OCI-LY1 (cell line): ENCODE measurements around the gene LCN2.

Source experiments
- H2AFZ ChIP-seq: fragments of 200-600 bp; sonication (generic), shearing (Covaris generic); 2 replicates; pipeline ENCODE4 v1.6.0; 2014; ENCODE audit warnings: antibody characterized with exemption, mild to moderate bottlenecking, low read length
- H3F3A ChIP-seq: fragments of 200-600 bp; sonication (generic), shearing (Covaris generic); 2 replicates; pipeline ENCODE4 v1.6.0; 2014; ENCODE audit warnings: mild to moderate bottlenecking, antibody characterized with exemption, low read length, moderate library complexity; ENCODE audit not compliant: insufficient read depth
- H3K27ac ChIP-seq: fragments of 200-600 bp; sonication (generic); 2 replicates; pipeline ENCODE4 v1.5.1; 2014; ENCODE audit warnings: low read length, mixed run types, mild to moderate bottlenecking, low read depth; ENCODE audit not compliant: poor library complexity, severe bottlenecking
- H3K27me3 ChIP-seq: fragments of 200-600 bp; sonication (generic); 2 replicates; pipeline ENCODE4 v1.6.0; 2014; ENCODE audit warnings: antibody characterized with exemption, mild to moderate bottlenecking, low read length, moderate library complexity; ENCODE audit not compliant: insufficient read depth
- H3K36me3 ChIP-seq: fragments of 200-600 bp; sonication (generic); 2 replicates; pipeline ENCODE4 v1.6.1; 2014; ENCODE audit warnings: mild to moderate bottlenecking, antibody characterized with exemption, low read length, moderate library complexity, mixed read lengths; ENCODE audit not compliant: insufficient read depth
- H3K4me1 ChIP-seq: fragments of 200-600 bp; sonication (generic); 2 replicates; pipeline ENCODE4 v1.5.1; 2014; ENCODE audit warnings: mild to moderate bottlenecking, low read length, moderate library complexity; ENCODE audit not compliant: insufficient read depth, severe bottlenecking
- H3K4me2 ChIP-seq: fragments of 200-600 bp; sonication (generic), shearing (Covaris generic); 2 replicates; pipeline ENCODE4 v1.6.1; 2014; ENCODE audit warnings: low read length
- H3K4me3 ChIP-seq: fragments of 200-600 bp; sonication (generic); 2 replicates; pipeline ENCODE4 v1.5.1; 2014; ENCODE audit warnings: low read length, low read depth, mild to moderate bottlenecking, mixed read lengths; ENCODE audit not compliant: poor library complexity, severe bottlenecking
- H3K79me2 ChIP-seq: fragments of 200-600 bp; shearing (Covaris generic); 2 replicates; pipeline ENCODE4 v1.6.1; 2016; ENCODE audit warnings: mixed run types, low read length, mixed read lengths; ENCODE audit not compliant: insufficient read depth
- H3K9ac ChIP-seq: fragments of 200-600 bp; sonication (generic), shearing (Covaris generic); 2 replicates; pipeline ENCODE4 v1.6.1; 2014; ENCODE audit warnings: mild to moderate bottlenecking, low read length, mixed read lengths
- H3K9me2 ChIP-seq: fragments of 200-600 bp; sonication (generic), shearing (Covaris generic); 2 replicates; pipeline ENCODE4 v1.6.1; 2014; ENCODE audit warnings: low read depth, mild to moderate bottlenecking, low read length, mixed read lengths
- H3K9me3 ChIP-seq: fragments of 200-600 bp; shearing (Covaris generic); 2 replicates; pipeline ENCODE4 v1.6.1; 2014; ENCODE audit warnings: low read length, mixed read lengths
- H4K20me1 ChIP-seq: fragments of 200-600 bp; sonication (generic), shearing (Covaris generic); 2 replicates; pipeline ENCODE4 v1.6.0; 2016; ENCODE audit warnings: mild to moderate bottlenecking, low read length; ENCODE audit not compliant: insufficient read depth
- EZH2 ChIP-seq: fragments of 200-600 bp; sonication (generic), shearing (Covaris generic); IDR thresholded peaks from 2 replicates; pipeline ENCODE4 v1.8.0; 2017; ENCODE audit warnings: borderline replicate concordance, mixed run types, mild to moderate bottlenecking, antibody characterized with exemption, low read length, moderate library complexity, mixed read lengths
- TF ChIP-seq, protein P1 (sequence below): fragments of 200-600 bp; sonication (generic), shearing (Covaris generic); IDR thresholded peaks from 2 replicates; pipeline ENCODE4 v1.5.1; 2017; ENCODE audit warnings: mild to moderate bottlenecking, antibody characterized with exemption, low read length, moderate library complexity, mixed read lengths

Gene LCN2

DNA sequence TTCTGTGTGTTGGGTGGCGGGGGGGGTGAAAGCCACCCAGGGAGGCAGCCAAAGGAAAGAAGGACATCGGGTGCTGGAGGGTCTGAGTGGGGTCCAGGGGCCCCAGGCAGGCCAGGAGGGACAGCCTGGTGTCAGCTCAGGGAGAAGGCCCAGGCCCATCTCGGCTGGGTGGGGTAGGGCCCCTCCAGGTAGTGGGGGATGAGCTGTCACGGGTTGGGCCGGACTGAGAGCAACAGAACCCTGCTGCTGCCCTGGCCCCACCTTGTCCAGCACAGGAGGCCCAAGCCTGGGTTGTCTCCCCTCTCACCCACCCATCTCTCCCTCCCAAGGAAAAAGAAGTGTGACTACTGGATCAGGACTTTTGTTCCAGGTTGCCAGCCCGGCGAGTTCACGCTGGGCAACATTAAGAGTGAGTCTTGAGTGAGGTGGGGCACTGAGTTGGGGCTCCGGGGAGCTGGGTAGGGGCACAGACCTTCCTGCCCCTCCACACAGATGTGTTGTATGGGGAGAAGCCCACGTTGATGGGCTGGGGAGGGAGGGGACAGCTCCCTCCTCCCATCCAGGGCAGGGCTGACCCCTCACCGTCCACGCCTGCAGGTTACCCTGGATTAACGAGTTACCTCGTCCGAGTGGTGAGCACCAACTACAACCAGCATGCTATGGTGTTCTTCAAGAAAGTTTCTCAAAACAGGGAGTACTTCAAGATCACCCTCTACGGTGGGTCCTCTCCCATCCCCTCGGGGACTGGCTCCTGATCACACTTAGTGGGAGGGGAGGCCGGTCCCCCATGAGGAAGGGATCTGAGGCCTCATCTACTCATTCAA is 2.3 kb downstream of the LCN2 start:
- no peak overlapping the region for H3K9ac ChIP-seq
- H3K4me3 ChIP-seq: no peak overlapping the region
- no peak overlapping the region for H3K4me2 ChIP-seq
- H3K9me3 ChIP-seq: no peaks in the 10 kb centered on the region
- TF ChIP-seq, protein P1, sequence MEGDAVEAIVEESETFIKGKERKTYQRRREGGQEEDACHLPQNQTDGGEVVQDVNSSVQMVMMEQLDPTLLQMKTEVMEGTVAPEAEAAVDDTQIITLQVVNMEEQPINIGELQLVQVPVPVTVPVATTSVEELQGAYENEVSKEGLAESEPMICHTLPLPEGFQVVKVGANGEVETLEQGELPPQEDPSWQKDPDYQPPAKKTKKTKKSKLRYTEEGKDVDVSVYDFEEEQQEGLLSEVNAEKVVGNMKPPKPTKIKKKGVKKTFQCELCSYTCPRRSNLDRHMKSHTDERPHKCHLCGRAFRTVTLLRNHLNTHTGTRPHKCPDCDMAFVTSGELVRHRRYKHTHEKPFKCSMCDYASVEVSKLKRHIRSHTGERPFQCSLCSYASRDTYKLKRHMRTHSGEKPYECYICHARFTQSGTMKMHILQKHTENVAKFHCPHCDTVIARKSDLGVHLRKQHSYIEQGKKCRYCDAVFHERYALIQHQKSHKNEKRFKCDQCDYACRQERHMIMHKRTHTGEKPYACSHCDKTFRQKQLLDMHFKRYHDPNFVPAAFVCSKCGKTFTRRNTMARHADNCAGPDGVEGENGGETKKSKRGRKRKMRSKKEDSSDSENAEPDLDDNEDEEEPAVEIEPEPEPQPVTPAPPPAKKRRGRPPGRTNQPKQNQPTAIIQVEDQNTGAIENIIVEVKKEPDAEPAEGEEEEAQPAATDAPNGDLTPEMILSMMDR: no peak
- no peak for TF ChIP-seq EZH2
- no peaks in the 10 kb centered on the region for H3K4me1 ChIP-seq
- no peak overlapping the region for H3K27ac ChIP-seq
- no peaks in the 10 kb centered on the region for H3F3A ChIP-seq
- H4K20me1 ChIP-seq: no peaks in the 10 kb centered on the region
- no peaks in the 10 kb centered on the region; the same call in 1 of the 2 replicates for H3K36me3 ChIP-seq
- peaks cover 8% of the 10 kb centered on the region; the same call in 1 of the 2 replicates for H3K27me3 ChIP-seq
- H3K79me2 ChIP-seq: no peaks in the 10 kb centered on the region
- H2AFZ ChIP-seq: no peak overlapping the region
- H3K9me2 ChIP-seq: no peaks in the 10 kb centered on the region

DNA sequence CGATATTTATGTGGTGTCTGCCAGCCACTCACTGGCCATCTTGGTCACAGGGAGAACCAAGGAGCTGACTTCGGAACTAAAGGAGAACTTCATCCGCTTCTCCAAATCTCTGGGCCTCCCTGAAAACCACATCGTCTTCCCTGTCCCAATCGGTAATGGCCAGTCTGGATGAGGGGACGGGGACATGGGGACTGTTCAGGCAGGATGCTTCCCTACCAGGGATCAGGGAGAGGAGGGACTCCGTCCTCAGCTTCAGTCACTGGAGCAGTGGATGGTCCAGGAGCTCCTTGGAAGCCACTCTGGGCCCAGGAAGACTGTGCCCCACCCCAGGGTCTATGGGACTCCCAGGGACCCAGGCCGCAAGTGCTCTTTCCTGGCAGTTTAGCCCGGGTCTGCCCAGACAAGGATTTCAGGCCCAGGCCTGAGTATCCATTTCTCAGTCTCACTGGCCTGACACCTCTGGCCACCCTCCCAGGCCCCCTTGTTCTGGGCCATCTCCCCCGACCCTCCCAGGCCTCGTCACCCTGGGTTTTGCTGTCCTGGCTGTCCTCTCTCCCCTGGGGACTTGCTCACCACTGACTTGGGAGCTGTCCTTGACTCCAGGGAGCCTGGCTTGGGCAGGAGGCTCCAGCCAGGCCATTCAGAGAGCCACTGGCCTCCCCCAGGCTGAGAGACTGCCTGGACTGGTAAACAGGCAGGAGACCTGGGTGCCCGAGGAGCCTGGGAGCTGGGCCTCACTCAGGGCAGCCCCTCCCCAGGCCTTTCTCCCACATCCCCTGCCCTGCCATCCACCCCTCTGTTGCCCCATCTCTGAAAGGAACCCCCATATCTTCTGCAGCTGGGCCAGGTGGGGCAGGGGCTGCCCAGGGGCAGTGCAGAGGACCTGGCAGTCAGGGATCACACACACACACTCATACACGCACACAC is 3.1 kb downstream of the LCN2 start:
- H3K4me3 ChIP-seq: no peak overlapping the region

More for the DNA sequence above, 3.1 kb downstream of the LCN2 start:
- Histone ChIP-seq H3K4me1 (no peaks in the 10 kb centered on the region), H3K4me2 (no peak overlapping the region), H3F3A (no peaks in the 10 kb centered on the region), H3K36me3 (no peaks in the 10 kb centered on the region; the same call in 1 of the 2 replicates), H3K9me3 (no peaks in the 10 kb centered on the region), H2AFZ (no peak overlapping the region), H4K20me1 (no peaks in the 10 kb centered on the region), H3K79me2 (no peaks in the 10 kb centered on the region), H3K9ac (no peak overlapping the region), H3K9me2 (no peaks in the 10 kb centered on the region), H3K27ac (no peak overlapping the region), H3K27me3 (peaks cover 8% of the 10 kb centered on the region; the same call in 1 of the 2 replicates)
- TF ChIP-seq, protein P1: no peak
- no peak for TF ChIP-seq EZH2
